Stimulated activated CD8-positive, alpha-beta memory T cell treated with anti-CD3 and anti-CD28 coated beads, Interleukin-15, amount 100 ng/mL, for 4 hours (primary cell): Measurements from ENCODE around the gene BBS1.
"Not testable (repeated sequence)": the region's sequence is repeated elsewhere in the genome, so short reads cannot be mapped to it uniquely, and the experiment has no call there.

ENCODE experiments used
- DNase-seq, 2 donors: peaks; one replicate each; pipeline ENCODE4 v3.0.0-alpha.2; 2020; ENCODE audit warnings: low read depth in 2 of 2

The BBS1 gene

DNA sequence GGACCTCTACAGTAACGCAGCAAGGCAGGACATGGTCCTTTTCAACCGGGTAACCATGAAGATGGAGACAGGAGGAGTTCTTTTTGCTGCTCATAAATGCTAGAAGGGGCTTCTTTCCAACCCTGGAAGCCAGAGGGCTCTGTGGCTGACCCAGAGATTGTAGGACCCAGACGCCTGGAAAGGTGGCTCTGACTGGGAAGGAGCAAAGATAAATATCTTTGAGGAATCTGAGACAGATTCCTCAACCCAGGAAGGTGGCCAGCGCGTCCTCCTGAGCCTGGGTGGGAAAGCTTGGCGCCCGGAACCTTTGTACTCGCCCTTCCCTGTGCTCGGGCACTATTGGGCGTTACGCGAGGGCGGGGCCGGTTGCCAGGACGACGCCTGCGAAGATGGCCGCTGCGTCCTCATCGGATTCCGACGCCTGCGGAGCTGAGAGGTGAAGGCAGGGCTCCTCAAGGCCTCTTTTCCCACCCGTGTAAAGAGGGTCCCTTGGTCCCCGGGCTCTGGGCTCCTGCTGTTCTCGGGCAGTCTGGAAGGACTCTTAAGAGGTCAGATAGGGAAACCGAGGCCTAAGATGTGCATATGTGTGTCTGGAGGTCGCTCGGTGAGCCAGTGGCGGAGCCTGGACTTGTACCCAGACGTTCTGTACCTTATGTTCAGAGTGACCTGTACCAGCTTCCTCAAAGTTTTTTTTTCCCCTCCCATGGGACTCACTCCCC is at the start of gene BBS1:
TSS of gene BBS1 (plus strand) at position 365 of the 719 bp plus-strand sequence. CDS start at position 390, 25 bp downstream.
- peak; percentile 50 to 52 for DNase-seq

DNA sequence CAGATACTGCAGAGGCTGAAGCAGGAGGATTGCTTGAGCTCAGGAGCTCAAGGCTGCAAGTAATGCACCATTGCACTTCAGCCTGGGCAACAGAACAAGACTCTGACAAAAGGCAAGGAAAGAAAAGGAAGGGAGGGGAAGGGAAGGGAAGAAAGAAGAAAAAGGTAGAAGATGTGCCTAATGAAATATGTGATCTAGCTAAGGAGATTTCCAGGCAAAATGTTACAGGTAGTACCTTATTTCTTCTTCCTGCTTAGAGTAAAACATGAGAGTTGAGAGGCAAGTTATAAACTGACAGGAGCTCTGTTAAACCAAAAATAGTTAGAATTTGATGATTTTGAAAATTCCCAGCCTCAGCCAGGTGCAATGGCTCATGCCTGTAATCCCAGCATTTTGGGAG is 48.4 kb upstream of the BBS1 start:
- no peak for DNase-seq

DNA sequence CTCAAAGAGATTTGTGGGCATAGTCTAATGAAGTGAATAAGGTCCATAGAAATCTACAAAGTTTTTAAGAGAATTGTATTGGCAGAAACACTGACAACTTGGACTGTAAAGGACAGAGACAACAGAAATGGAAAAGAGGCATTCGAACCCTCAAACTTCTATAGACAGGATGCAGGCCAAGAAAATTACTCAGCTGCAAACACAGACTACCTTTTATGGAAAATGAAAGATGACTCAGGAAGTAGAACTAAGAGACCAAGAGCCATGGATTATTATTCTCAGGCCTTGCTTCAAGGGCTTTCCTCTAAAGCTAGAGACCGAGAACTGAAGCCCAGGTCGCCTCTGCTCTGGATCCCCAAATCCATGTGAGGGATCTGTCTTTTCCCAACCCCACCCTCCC is 47.5 kb upstream of the BBS1 start:
- no peak for DNase-seq

DNA sequence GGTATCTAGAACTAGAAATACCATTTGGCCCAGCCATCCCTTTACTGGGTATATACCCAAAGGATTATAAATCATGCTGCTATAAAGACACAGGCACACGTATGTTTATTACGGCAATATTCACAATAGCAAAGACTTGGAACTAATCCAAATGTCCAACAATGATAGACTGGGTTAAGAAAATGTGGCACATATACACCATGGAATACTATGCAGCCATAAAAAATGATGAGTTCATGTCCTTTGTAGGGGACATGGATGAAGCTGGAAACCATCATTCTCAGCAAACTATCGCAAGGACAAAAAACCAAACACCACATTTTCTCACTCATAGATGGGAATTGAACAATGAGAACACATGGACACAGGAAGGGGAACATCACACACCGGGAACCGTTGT is 46.3 kb upstream of the BBS1 start:
- not testable (repeated sequence) for DNase-seq

DNA sequence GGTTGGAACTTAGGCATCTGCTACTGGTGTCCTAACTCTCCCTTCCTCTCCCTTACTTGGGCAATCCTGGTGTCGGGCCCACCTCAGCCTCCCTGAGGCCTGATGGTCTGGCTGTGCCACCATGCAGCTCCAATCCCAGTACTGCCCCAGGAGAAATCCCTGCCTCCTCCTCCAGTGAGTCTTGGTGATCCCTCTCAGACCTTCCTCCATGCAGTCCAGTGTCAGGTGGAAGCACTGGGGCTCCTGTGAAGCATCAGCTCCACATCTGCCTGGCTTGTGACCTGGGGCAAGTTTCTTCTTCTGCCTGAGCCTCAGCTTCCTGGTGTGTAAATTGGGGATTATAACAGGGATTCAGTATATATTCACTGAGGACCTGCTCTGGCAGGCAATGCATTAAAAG is 45.5 kb upstream of the BBS1 start:
- no peak for DNase-seq

DNA sequence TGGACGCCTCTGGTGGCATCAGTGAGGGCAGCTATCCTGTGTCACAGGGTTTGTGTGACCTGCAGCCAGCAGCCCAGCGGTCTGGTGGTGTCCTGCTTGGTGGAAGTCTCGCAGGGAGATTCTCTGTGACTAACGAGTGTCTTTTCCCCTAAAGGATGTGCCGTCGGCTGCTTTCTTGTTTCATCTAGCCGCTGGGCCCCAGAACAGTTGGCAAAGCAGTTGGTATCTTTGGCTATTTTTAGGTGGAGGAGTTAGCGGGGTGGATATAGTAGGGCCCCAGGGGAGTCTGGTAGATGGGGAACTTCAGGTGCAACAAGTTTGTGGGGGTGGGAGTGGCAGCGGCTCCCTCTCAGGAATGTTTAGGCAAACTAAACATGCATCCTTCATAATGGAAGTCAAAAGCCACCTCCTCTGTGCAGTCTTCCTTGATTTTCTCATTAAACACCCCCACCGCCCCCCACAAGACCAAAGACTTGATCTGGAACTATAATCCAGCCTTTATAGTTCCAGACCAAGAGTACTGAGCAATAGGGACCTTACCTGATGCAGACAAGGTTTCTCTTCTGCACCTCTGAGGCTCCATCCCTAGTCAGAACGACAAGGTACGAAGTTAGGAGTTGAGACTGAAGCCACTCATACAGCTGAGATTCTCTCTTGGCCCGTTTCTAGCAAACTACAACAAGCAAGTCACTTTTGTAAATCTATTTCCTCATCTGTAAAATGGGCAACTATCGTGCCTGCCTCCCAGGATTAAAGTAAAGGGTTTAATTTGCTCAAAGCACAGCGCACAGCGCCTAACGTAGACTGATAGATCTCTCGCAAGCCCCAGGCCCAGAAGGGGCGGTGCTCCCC is 44.8 kb upstream of the BBS1 start:
- DNase-seq = no peak

DNA sequence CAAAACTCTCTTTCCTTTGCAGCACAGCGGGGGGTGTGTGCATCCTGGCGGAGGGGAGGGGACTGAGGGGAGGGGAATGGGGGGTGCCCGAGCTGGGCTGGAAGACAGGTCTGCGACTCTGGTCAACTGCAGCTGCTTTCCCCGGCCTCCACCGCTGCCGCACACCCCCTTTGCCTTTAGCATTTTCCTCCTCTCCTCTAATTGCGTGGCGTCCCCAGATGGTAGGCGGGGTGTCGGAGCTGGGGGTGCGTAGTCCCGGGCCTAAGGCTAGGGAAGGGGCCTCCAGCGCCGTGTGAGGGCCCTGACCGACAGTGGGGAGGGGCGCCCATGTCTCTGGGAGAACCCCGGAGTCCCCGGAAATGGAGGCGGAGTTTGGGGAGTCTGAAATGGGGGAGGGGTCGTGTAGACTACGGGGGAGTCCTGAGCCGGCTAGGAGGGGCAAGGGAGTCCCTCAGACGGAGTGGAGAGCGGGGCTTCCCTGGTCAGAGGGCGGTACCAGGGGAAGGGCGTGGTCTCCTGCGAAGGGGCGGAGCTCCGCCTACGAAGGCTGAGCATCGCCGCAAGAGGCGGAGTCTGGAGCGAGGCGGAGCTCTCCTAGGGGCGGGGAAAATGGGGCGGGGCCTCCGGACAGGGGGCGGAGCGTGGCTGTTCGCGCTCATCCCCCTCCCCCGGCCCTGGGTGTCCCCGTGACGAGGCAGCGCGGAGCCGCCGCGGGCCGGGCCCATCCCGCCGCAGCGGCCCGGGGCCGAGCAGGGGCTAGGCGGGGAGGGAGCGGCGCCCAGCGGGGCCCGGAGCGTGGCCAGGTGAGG is 44.0 kb upstream of the BBS1 start, which contains the start of gene PELI3:
TSS of gene PELI3 (plus strand) at position 681 of the 809 bp plus-strand sequence. CDS start 1,224 bp downstream, outside the sequence.
- DNase-seq = peak; percentile 86

DNA sequence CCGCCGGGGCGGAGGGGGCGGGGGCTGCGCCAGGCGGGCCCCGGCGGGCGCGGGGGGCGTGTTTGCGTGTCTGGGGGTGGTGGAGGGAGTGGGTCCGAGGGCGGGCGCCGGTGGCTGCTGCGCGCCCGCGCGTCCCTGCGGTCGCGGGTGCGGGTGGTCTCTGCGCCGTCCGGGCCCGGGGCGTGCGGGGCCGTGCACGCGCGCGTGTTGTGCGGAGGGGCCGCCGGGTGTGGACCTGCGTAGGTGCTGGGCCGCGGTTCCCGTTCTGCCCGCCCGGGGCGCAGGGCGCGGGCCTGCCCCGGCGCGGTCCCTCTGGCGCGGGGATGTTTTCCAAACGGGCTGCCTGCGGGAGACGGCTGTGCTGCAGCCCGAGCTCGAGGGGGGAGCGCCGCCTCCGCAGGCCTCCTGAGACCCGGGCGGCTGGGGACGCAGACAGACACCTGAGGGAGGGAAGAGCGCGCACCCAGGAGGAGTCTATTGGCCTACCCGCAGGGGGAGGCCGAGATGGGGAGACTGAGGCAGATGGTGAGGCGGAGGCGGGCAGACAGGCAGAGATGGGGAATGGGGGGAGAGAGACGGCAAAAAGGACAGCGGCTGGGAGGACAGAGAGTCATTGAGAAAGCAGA is 43.3 kb upstream of the BBS1 start:
- peak in 1 of 2 donors; percentile 16 for DNase-seq

DNA sequence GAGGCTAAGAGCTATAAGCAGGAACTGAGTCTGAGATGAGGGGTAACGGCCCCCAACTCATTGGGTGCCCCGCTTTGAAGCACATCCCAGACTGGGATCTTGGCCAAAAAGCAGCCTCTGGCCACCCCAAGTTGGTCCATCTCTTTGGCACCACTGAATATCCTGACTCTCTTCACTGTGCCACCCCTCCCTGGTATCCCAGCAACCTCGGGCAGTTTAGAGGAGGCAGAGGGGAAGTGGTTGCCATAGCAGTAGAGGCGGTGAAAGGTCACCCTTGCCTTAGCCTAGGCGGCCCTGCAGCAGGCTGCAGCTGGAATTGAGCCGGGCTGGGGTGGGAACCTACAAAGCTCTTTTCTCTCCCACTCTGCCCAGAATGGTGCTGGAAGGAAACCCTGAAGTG is 42.7 kb upstream of the BBS1 start:
- DNase-seq = no peak

DNA sequence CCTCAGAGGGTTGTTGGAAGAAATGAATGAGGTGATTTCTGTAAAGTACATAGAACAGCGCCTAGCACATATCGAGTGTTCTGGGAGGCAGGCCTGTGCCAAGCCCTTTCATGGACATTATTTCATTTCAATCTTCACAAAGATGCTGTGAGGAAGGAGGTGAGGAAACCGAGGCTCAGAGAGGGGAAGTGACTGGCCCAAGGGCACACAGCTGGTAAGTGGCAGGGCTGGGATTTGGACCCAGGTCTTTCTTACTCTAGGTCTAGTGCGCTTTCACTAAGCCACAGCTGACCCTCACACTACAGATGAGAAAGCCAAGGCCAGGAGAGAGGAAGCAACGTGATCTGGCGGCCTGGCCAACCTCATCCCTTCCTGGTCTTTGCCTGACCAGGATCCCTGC is 41.7 kb upstream of the BBS1 start:
- DNase-seq = no peak

DNA sequence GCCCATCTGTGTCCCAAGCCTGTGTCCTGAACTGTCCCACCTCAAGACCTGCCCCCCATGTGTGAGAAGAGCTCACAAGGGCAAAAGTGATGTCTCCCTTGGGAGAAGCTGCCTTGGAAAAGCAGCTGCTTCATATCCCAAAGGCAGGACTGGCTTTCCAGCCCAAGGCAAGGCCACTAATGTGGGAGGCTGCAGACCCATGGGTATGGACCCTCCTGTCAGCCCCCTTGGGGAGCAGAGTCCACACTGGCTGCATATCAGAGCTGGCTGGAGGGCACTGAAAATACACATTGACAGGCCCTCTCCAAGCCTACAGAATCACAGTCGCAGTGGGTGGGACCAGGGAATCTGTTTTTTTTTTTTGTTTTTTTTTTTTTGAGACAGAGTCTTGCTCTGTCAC is 41.0 kb upstream of the BBS1 start:
- DNase-seq = no peak

DNA sequence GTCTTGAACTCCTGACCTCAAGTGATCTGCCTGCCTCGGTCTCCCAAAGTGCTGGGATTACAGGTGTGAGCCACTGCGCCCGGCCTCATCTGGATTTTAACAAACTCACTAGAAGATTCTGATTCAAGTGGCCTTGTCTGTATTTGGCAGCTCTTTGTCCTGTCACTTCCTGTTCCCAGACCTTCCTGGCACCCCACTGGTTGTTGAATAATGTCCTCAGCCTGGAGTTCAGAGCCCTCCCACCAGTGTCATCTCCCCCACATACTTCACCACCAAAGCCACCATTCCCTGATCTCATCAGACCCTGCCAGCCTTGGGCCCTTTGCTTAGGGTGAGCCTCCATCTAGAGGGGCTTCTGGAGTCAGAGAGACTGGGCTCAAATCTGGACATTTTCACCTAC is 40.4 kb upstream of the BBS1 start:
- DNase-seq = no peak

DNA sequence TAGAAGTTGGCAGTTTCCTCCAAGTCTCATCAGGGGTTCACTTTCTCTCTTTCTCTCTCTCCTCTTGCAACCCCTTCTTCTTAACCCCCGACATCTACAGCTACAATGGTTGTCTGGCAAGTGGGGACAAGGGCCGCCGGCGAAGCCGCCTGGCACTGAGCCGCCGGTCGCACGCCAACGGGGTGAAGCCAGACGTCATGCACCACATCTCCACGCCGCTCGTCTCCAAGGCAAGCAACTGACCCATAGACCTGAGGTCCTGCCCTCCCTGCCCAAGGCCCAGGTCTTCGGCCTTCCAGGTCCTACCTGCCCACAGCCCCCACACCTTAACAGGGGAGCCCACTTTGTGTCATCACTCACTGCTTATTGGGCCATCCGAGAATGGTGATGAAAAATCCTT is 39.3 kb upstream of the BBS1 start:
- no peak for DNase-seq

DNA sequence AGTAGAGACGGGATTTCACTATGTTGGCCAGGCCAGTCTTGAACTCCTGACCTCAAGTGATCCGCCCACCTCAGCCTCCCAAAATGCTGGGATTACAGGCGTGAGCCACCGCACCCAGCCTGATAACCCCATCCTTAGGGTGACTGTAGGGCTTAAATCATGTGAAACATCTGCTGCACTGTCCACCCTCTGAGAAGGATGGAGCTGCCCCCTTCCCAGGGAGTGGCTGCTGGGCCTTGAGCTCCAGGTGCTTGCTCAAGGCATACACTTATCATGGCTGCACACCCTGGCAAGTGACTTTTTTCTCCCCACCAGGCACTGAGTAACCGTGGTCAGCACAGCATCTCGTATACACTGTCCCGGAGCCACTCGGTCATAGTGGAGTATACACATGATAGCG is 38.4 kb upstream of the BBS1 start:
- no peak for DNase-seq

DNA sequence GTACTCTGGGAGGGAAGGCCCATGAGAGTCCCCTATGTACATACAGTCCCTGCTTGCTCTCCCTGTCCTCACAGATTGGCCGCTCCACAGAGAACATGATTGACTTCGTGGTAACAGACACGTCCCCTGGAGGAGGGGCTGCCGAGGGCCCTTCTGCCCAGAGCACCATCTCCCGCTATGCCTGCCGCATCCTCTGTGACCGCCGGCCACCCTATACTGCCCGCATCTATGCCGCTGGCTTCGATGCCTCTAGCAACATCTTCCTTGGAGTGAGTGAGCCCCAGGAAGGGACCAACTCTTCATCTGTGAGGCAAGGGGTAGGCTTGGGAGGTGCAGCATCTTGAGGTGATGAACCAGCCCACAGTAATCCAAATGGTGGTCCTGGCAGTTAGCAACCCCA is 37.3 kb upstream of the BBS1 start:
- no peak for DNase-seq

DNA sequence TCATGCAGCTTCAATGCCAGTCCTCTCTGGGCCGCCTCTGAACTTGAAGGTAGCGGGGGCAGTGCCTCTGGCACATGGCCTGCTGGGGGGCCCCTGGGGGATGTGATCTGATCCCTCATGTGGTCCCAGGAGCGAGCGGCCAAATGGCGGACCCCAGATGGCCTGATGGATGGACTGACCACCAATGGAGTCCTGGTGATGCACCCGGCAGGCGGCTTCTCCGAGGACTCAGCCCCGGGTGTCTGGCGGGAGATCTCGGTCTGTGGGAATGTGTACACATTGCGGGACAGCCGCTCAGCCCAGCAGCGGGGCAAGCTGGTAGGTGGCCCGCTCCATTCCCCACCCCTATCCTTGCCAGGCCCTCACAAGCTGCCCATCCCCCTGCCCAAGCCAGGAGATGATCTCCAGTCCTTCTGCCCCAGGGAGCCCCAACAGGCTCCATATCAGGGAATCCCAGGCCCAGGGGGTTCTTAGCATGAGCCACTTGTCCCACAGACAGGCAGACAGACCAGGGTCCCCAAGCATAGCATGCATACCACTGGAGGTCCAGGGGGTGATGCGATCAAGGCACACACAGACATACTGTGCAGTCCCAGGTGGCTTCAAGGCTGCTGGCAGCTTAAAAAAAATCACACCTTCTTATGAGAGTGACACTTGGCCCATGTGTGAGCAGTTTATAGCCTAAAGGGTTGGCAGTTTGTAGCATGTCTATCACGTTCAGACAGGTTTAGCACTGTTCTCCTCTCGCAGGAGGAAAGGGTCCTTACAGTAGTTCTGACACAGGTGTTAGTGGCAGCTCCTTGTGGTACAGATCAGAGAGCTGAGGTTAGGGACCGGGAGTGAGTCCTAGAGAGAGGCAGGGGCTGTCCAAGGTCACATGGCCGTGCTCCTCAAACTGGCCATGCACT is 36.6 kb upstream of the BBS1 start:
- no peak for DNase-seq

DNA sequence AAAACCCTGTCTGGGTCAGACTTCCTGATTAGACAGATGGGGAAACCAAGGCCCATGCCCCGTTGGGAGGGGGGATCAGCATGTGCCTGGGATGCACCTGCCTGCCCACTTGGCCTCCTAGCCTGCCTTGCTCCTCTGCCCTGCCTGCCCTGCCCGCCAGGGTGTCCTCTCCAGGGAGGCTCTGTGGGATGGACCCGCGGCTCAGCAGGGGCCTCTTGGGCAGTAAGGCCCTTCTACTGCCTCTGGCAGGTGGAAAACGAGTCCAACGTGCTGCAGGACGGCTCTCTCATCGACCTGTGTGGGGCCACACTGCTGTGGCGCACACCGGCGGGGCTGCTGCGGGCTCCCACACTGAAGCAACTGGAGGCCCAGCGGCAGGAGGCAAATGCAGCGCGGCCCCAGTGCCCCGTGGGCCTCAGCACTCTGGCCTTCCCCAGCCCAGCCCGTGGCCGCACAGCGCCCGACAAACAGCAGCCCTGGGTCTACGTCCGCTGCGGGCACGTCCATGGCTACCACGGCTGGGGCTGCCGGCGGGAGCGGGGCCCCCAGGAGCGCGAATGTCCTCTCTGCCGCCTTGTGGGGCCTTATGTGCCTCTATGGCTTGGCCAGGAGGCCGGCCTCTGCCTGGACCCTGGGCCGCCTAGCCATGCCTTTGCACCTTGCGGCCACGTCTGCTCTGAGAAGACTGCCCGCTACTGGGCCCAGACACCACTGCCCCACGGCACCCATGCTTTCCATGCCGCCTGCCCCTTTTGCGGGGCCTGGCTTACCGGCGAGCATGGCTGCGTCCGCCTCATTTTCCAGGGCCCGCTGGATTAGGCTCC is 34.9 kb upstream of the BBS1 start:
- DNase-seq = no peak

DNA sequence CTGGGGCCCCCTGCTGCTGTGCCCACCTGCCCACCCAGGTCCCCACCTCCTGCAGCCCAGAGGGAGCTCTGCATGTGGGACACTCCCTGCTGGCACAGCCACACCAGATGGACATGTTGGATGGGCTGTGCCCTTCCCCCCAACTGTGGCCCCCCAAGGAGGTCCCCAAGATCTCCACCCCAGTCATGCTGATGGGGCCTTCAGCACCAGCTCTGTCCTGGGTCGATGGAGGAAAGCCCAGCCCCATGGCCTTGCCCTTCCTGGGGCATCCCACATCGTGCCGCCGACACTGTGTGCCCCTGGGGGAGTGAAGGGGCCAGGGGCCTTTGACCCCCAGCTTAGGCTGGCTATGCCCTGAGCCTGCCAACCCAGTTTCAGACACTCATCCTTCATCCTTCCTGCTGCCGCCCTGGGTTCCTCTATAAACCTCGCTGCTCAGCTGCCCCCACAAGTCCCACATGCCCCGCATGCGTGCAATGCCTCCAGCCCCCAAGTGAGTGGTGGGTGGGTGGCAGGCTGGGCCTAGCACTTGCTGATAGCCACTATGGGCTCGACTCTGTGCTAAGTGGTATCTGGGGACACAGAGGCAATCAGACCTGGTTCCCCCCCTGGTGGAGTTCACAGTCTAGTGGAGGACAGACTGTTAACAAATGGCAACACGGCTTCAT is 34.1 kb upstream of the BBS1 start:
- no peak for DNase-seq

DNA sequence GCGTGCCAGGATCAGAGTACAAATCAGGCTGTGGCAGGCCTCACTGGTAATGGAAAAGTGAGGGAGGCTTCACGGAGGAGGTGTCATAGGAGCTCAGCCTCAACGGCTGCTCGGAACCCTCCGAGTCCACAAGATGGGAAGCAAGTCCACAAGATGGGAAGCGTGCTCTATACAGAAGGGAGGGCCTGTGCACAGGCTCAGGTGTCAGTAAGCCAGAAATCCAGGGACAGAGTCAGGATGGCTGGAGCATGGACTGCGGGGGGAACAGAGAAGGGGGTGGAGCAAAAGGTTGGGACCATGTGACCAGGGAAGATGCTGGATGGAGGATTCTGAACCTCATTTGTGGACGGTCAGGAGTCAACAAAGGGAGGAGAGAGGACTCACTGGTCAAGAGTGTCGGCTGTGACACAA is 33.6 kb upstream of the BBS1 start:
- no peak for DNase-seq
